ENCODE data around the gene HMX3. TPM values are rescaled to one million over a fixed set of nuclear protein-coding genes. Genes with fewer than 3 reads are reported as not detected.

Gene HMX3
- polyA plus RNA-seq, 12 donors: not detected

- DNase-seq: no peak
Observed at GRCh38 chr10:123147635-123148413, 12.1 kb downstream of the HMX3 start, which contains the start of gene HMX2. TSS of gene HMX2 (plus strand) at chr10:123148136. CDS start at chr10:123148379, 243 bp downstream.

GRCh38 chr10:123148414-123149161 lies 12.8 kb downstream of the HMX3 start:
- no peak for DNase-seq

GRCh38 chr10:123149162-123149567 lies 13.4 kb downstream of the HMX3 start:
- no peak for DNase-seq

GRCh38 chr10:123149568-123150270 lies 13.9 kb downstream of the HMX3 start:
- DNase-seq: no peak

GRCh38 chr10:123150271-123150985 lies 14.7 kb downstream of the HMX3 start:
- DNase-seq: no peak

GRCh38 chr10:123150986-123151736 lies 15.4 kb downstream of the HMX3 start:
- no peak for DNase-seq

GRCh38 chr10:123151737-123152135 lies 16.0 kb downstream of the HMX3 start:
- DNase-seq: no peak

GRCh38 chr10:123153486-123154091 lies 17.8 kb downstream of the HMX3 start:
- no peak for DNase-seq

- peak; percentile 99 for DNase-seq
Observed at GRCh38 chr10:123154092-123154710, 18.4 kb downstream of the HMX3 start, which contains the start of gene BUB3. TSS of gene BUB3 (plus strand) at chr10:123154402. CDS start at chr10:123154918, 516 bp downstream.

- DNase-seq: peak; percentile 46
Observed at GRCh38 chr10:123154711-123155505, 19.1 kb downstream of the HMX3 start.

- no peak for DNase-seq
Observed at GRCh38 chr10:123156078-123156477, 20.3 kb downstream of the HMX3 start.

GRCh38 chr10:123157210-123157609 lies 21.4 kb downstream of the HMX3 start:
- no peak for DNase-seq

GRCh38 chr10:123158682-123159081 lies 22.9 kb downstream of the HMX3 start:
- no peak for DNase-seq

- no peak for DNase-seq
Observed at GRCh38 chr10:123160311-123160980, 24.7 kb downstream of the HMX3 start.

GRCh38 chr10:123164319-123164718 lies 28.5 kb downstream of the HMX3 start:
- no peak for DNase-seq

GRCh38 chr10:123165445-123166072 lies 29.8 kb downstream of the HMX3 start:
- DNase-seq: no peak

- no peak for DNase-seq
Observed at GRCh38 chr10:123166618-123167017, 30.8 kb downstream of the HMX3 start.

GRCh38 chr10:123170961-123171360 lies 35.2 kb downstream of the HMX3 start:
- DNase-seq: no peak

Data from muscle of arm (tissue), 12 donors.